NCI-H748 treated with DMSO at 0.1 percent for 48 hours (cell line): ENCODE data around the gene ACTBL2.

Experiments used
- DNase-seq: peaks from one replicate; lab custom pipeline; 2025; lab: John Stamatoyannopoulos, UW

ACTBL2 gene

DNA sequence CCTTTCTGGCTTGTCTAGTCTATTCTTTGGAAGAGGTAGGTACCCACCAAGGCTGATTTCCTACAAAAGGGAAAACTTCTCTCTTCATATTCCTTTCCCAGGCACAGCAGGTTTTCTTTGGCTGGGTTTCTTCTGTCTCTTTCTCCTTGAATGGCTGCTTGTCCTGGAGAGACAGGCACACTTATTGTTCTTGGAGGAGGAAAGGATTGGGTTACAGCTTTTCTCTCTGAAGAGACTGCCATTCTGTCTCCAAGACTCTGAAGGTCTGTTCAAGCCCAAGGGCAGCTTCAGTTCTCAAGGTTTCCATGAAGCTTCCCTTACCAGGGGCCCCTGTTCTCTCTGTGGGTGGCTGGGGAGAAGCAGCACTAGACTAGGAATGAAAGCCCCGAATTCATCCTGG lies 33.9 kb downstream of the ACTBL2 start:
- no peak for DNase-seq

DNA sequence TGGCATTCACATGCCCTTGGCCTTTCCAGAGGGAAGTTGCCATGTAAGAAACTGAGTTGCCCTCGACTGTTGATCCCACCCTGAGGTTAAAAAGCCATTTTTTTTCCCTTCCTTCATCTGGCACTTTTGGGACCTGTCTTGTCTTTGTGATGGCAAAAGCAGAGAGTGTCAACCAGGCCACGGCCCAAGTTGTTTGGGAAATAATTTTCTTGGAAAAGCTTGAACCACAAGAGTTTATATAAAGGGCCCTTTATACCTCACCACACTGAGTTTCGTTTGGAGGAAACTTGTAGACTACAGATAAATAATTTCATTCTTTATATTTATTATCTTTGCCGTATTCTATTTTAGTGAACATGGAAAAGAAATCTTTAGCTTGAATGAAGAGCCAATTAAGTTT lies 34.3 kb downstream of the ACTBL2 start:
- no peak for DNase-seq

- no peak for DNase-seq
Measured at GRCh38 chr5:57447658-57448057, 35.0 kb downstream of the ACTBL2 start.

GRCh38 chr5:57446966-57447365 lies 35.6 kb downstream of the ACTBL2 start:
- no peak for DNase-seq

DNA sequence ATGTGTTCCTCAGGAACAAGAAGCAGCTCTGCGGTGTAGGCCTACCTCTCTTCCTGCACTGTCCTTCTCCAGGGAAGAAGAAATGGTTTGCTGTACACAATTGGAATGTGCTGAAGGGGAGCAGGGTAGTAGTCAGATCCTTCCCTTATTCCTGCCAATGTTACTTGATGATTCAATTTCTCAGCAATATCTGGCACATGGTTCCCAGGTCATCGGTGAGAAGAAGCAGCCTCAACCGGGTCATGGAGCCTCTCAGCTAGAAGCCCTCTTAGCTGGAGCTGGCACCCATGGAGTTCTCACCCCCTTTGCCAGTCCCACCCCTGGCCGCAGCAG lies 36.9 kb downstream of the ACTBL2 start:
- no peak for DNase-seq

DNA sequence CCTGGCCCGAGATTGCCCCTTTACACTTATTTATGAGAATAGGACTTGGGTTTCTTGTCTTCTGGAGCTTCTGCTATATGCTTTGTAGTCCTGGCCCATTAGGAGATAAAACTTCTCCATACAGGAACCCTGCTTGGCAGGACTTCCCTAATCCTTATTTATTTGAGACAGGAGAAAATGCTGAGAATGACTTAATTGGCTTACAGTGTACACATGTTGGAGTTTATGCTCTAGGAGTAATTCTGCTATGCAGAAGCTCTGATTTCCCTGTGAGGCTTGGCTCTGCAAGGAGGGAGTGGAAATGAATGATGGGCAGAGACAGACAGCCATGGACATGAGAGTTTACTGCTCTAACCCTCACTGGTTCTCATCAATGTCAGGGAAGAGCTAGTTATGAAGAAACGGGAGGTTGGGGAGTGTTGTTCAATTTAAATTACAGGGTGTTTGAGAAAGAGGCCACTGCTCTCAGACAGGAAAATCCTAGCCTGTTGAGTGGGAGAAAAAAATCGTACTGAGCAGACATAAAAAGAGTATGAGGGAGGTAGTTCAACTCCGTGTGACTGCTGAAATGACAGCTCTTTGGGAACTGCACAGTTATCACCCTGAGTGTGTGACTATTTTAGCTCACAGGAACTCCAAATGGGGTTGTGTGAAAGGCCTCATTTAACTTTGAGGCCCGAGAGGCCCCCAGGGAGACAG lies 37.5 kb downstream of the ACTBL2 start:
- no peak for DNase-seq

GRCh38 chr5:57442080-57442839 lies 40.4 kb downstream of the ACTBL2 start:
- no peak for DNase-seq

GRCh38 chr5:57441557-57441956 lies 41.1 kb downstream of the ACTBL2 start:
- DNase-seq: no peak

DNA sequence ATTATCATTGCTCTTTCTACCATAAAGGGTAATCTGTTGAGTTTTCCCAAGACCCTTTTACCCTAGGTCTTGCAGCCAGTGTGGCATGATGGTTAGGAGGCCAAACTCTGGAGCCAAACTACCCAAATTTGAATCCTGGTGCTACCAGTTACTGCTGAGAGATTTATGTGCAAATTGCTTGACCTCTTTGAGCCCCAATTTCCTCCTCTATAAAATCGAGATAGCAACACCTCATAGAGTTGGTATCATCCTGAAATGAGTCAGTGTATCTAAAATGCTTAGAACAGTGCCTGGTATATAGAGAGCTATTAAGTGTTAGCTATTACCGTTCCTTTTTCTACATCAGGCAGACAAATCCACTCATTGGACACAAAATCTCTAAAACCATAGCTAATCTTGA lies 43.0 kb downstream of the ACTBL2 start:
- no peak for DNase-seq

DNA sequence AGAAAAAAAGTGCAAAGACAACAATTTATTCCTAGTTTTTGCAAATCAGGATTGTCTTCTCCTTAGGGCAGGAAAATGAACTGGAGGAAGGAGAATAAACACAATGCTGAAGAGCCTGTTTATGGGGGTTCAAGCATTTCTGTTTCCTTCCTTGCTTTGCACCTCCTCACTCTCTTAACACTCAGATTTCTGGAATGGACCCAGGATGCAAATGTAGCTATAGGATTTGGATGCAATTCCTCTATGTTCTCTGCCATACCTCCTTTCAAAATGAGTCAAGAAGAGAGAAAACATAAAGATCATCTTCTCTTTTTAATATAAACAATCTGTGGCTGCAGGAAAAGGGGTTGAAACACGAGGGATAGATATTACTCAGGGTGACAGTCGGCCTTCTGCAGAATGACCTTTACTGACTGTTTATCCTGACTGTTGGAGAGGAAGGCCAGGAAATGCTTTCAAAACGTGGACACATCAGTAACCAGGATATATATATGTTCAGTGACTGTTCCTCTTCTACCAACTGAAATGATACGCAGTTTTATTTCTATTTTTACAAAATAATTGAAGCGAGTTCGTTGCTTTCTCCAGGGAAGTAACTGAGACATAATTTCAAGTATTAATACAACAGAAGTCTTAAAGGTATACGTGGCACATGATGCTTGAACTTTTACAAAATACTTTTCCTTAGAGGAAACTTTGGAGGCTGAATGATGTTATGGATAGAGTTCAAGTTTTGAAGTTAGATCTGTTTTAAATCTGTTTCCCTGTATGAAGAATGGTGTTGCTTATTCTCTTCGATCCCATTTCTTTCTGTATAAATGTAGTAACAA lies 44.4 kb downstream of the ACTBL2 start:
- no peak for DNase-seq

DNA sequence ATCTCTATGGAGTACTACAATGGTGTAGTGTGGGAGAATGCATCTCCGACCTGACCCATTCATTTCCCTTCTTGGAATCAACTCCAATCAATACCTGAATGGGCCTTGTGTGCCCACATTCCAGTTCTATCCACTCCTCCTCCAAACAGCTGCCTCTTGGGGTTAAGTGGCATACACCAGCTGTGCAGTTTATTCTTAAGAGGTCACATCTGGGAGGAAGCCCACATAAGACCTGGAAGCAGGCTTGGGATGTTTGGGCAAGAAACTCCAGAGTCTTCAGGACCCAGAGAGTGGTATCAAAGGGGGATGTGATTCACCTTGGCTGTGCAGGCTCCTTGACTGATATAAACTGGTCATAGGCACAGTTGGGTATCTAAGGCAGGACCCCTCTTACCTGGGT lies 46.0 kb downstream of the ACTBL2 start:
- DNase-seq: no peak

- no peak for DNase-seq
Measured at GRCh38 chr5:57435701-57436134, 46.9 kb downstream of the ACTBL2 start.

DNA sequence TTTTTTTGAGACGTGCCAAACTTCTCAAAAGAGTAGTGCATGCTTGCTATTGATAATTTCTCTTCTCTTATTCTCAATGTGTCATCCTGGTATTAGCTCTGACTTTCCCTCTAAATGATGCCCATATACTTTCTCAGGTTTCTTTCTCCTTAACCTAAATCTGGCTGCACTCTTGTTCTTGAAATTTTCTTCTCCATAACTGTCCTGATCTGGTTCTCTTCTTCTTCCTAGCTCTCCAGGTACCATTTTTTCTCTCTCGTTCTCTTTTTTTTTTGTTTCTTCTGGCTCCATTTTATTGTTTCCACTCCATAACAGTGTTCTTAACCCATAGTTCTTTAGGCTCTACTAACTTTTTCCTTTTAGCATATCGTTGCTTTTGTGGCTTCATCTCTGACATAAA lies 47.9 kb downstream of the ACTBL2 start:
- no peak for DNase-seq

GRCh38 chr5:57434227-57434640 lies 48.4 kb downstream of the ACTBL2 start:
- no peak for DNase-seq

DNA sequence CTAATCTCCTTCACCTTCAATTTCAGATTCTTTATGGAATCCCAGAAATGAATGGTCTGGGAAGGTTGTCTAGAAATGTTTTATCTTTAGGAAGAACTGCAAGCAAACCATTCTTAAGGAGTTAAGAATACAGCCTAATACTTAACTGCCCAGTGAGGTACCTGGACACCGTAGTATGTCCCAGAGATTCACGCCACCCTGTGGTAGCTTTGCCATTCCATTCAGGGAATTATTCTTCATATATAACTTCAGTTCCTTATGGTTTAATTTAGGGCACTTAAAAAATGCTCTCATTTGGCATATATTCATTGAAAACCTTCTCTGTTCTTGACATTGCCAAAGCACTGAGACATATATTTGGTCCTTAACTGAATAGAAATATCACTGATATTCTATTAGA lies 49.7 kb downstream of the ACTBL2 start:
- DNase-seq: no peak

GRCh38 chr5:57431759-57432158 lies 50.9 kb downstream of the ACTBL2 start:
- no peak for DNase-seq
